HG03066 (cell line): ENCODE data around the gene SNX32.

Experiments
- ATAC-seq: cut with Tn5 transposase; IDR thresholded peaks from one replicate; pipeline ENCODE4 v1.9.1; 2021; ENCODE audit warnings: low read depth; ENCODE audit not compliant: unreplicated experiment

Gene SNX32

DNA sequence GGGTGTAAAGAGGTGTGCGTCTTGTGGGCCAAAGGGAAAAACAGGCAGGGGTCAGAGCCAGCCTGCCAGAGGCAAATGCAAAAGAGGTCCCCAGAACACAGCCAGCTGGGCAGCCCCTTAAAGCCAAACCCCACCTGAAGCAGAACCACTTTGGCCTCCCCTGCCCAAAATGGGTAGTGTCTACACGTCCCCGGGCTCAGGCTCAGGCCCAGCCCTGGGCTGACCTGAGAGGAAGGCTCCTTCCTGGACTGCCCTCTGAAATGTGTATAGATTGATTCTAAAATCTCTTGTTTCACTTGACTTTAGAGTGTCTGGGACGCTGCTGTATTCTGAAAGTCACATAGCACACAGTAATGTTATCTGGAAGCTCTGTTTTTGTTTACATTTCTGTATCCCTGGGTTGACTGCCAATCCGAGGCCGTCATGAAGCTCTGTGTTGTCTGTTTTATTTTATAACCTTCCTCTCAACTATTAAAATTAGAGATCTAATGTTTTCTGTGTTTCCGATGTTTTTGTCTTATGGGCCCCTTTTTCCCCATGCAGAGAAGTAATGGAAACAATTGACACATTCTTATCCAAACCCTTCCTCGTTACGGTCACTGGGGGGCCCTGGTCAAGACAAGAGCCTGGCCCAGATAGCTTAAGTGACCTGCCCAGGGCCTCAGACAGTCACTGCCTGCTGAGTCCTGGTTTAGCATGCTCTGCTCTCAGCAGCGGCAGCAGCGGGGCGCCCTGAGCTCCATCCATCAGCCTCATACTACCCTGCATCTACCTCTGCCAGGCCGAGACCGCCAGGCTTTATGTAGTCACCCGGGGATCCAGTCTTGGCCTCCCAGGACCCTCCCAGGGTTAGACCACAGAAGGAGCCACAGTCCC lies 36.8 kb upstream of the SNX32 start:
- no peak for ATAC-seq

DNA sequence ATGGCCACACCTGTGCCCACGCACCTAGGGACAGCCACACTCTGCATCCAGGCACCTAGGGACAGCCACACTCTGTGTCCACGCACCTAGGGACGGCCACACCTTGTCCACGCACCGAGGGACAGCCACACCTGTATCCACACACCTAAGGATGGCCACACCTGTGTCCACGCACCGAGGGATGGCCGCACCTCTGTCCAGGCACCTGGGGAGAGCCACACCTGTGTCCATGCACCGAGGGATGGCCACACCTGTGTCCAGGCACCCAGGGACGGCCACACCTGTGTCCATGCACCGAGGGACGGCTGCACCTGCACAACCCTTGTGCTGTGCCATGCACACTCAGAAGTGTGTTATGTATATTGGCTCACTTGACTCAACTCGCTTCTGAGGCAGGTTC lies 36.1 kb upstream of the SNX32 start:
- ATAC-seq: no peak

DNA sequence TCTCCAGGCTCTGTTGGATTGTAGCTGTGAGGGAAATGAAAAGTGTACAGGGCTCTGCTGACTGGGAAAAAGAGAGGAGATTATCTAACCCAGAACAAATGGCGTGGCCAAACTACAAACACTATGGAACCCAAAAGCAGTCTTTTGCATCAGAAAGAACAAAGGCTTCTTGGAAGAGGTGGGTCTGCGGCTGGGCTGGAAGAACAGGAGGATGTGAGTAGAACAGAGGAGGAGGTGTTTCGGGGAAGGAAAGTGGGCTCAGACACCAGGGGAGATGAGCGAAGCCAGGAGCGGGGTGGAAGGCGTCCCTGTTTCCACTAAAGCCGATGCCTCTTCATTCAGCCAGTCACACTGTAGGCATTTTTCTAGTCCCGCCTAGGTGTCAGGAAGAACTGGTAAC lies 34.9 kb upstream of the SNX32 start:
- ATAC-seq: no peak

DNA sequence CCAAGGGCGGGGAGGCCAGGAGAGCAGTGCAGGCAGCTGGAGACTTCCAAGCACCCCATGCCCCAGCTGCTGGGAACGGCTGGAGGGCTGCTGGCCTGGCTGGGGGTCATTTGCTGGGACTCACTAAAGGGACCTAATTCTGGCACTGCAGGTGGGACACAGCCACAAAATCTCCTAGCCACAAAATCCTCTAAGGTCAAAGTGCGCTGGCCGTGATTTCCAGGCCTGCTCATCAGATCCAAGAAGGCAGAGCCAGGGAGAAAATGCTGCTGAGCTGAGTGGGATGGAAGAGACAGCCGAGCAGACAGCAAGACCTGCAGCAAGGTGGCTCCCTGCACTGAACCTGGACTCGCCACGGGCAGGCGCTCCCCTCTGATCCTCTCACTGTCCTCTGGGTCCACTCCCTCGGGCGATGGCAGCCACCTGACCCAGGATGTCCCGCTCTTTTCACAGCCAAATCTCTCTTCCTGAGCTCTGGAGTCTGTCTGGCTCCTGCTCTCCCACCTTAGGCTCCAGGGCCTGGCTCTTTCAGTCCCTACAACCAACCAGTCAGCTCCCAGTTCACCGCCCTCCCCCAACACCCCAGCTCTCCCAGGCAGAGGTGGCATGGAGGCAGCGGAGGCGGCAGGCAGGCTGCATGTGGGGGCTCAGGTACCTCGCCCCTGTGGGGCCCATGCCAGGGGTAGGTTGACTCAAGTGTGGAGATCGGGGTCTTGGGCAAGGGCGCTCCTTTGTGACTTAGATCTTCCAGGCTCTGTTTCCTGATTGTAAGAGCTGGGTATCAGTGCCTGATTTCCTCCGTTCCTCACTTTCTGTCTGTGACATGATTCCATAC lies 32.4 kb upstream of the SNX32 start:
- no peak for ATAC-seq

DNA sequence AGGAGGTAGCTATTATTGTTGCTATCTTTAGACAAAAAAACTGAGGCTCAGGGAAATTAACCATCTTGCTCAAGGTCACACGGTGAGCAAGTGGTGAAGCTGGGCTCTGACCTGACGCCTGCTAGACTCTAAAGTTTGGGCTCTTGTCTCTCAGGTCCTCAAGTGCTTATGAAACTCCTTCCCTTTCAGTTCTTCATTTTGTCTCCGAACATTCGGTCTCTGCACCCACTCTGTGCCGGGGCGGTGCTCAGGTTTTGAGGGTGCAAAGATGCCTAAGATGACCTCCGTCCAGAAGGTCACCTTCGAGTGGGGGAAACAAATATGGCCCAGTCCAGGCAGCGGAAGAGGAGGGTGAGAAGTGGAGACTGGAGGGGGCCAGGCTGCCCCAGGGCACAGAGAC lies 30.9 kb upstream of the SNX32 start:
- ATAC-seq: peak; percentile 91

DNA sequence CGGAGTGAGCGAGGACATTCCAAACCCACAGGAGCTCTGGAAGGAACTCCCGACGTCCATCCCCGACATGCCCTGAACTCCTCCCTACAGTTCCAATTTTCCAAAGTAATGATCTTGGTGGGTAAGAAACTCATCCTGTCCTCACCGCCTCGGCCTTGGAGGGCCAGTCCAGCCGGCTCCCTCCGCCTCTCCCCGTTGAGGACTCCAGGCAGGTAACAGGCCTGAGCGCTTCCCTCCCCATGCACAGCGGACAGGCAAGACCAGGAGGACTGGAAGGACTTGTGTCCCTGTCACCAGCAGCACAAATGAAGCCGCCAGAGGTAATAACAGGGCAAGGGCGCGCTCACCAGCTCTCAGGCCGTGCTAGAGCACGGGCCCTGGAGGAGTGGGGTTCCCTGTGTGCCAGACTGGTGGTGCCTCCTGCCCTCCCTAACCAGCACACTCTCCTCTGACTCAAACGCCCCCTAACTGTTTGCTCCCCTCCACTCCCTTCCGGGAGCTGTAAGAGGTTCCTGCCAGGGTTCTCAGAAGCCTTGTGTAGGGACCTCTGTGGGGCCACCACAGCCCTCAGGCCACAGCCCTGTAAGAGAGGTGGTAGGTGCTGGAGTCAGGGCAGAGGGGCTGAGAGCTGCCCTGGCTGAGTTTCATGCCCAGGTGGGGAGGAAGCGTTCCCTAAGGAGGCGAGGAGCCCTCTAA lies 29.8 kb upstream of the SNX32 start:
- ATAC-seq: no peak

DNA sequence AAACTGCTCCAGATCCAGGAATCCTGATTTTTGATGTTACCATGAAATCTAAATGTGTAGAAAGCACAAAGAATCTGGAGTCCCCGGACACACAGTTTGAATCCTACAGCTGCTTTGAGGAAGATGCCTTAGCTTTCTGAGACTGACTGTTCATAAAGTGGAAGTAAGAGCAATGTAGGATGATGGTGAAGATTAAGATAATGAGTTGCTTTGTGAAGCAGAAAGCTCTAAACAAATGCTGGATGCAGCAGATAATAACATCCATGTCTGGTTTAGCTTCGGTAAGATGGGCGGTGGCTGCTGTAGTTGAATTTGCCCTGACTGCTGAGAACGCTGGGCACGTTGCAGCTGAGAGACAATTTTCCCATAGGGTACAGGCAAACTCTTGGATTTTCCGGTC lies 26.8 kb upstream of the SNX32 start:
- ATAC-seq: no peak

DNA sequence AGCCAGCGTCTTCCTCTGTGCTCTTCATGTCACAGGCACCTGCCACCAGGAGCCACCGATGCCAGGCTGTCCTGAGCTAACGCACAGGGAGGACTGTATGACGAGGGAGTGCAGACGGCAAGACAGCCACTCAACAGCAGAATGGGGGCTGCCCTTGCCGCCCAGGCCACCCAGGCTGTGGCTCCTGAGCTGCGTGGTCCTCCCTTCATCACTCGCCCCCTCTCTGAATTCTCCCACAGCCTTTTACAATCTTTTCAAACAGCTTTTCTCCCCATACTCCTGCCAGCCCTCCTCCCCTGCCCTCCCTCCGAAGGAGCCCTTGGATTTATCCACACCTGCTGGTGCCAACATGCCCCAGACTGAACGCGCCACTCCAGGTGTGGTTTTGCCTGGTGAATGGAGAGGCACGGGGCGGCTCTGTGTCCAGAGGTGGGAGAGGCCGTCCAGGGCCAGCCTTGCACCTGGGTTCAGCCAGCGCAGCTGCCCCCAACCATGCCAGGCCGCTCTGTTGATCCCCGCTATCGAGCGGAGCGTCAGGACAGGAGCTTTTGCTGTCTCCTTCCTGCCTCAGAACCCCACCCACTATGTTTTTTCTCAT lies 24.9 kb upstream of the SNX32 start:
- ATAC-seq: no peak

DNA sequence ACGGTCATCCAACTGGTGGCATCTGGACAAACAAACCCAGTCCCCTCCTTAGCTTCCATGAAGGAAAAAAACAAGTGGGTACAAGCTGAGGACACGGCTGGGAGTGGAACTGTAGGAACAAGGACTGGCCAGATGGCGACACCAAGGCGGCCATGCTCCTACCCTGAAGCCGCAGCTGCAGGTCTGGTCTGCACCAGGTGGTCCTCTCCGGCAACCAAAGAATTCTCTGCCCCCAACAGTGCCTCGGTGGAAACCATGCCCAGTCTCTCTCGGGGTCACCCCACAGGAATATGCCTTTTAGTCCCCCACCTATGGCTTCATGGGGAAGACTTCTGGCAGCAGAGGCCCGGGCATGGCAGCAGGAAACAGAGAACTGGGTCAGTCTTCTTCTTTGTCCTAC lies 24.3 kb upstream of the SNX32 start:
- no peak for ATAC-seq

DNA sequence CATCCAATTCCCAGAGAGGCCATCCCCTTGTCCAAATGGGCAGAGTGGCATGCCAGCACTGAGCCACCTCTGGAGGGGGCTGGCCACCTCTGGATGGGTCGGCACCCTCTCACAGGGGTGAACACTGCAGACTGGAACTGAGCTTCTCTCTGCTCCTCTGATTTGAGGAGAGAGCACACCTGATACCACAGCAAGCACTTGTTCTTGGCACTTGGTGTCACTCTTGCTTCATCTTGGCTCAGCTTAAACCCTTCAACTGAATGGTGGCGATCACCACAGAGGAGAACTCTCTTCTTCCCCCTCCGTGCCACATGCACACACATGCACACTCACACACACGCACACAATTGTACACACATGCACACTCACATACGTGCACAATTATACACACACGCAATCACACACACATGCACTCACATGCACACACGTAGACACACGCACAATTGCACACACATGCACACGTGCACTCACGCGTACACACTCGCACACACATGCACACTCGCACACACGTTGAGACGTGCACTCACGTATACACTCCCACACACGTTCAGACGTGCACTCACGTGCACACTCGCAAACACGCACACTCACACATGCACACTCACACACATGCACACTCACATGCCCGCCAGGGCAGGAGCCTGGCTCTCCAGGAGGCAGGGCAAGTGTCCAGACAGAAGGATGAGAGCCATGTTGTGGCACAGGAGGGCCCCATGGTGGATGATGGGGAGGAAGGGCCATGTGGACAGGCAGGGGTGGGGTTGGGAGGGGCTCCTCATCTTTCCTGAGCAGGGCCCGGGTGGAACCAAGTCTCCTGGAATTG lies 23.5 kb upstream of the SNX32 start:
- no peak for ATAC-seq

DNA sequence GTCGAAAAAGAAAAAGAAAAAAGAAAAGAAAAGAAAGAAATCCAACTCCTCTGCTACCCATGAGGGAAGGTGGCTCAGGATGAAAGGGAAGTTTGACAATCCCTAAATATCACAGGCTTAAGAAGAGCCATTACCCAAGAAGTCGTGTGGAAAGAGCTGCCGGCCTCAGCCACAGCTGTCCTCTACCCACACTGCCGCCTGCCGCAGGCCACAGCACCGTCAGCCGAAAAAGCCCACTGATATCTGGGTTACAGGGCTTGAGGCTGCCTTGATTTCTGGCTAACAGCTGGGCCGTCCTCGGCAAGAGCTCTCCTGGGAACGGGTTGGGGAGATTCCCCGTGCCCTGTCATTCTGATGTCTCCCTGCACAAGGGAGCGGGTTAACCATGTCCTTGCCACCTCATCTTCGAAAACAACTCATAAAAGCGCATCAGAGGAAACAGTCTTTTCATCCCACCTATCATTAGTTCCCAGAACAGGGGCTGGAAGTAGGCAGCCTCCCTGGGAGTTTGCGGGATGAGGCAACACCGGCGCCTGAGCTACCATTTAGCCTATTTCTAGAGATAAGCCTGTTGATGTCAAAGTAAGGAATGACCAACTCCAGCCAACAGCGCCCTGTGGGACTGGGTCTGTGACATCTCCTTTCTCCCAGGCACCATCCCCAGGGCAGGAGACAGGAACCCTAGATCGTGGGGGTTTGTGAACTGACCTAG lies 21.8 kb upstream of the SNX32 start:
- ATAC-seq: no peak

DNA sequence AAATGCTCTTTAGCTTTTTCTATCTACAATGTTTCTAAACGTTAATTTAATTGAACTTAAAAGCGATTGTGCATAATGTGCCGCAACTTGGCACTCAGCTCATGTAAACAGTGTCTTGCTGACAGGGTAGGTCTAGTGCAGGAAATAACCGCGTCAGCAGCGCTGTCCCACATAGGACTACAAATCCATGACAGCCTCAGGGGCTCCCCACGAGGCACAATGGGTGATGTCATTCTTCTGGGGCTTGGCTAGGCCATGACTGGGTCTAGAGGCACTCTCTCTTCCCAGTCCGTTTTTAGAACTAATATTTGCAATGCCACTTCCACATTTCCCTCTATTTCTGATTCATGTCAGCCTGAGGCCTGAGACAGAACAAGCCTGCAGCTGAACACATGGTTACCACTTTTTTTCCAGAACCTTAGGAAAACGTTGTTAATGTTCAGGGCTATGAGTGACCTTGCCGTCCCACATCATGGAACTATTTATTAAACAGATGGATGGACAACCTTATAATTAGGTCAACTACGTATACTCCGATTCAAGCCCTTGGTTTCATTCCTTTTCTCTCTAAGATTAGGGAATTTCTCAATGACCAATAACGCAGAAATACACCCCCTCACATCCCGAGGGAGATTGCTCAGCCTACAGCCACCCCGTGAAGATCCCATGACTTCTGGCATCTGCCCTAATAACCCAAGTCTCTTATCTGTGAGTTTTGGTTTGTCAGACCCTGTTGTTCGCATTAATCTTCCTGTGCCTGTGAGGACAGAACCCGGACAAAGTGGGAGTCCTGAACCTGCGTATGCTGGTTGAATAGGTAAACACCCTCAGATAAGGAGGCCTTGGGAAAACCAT lies 19.4 kb upstream of the SNX32 start:
- ATAC-seq: no peak

DNA sequence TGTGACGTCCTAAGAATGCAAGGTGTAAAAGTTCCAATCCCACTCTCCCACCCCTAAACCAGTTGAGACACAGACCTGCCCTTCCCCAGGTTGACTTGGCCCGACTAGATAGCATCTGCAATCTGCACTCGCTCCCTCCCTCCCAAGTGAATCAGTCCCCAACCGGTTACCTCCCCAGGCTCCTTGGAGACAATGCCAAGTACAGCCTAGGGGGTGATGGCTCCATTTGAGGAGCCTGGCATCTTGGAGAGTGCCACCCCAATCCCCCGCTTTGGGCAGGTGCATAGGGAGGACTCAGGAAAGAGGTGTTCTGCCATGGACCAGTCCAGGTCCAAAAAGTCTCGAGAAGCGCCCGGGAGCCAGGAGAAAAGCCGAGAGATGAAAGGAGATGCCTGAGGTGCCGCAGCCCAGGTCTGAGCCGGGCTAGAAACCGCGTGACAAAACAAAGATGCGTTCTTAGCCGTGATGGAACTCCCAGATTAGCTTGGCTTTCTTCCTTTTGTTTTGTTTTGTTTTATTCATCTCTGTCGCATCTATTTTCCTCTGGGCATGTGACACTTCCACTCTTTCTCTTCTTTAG lies 18.7 kb upstream of the SNX32 start:
- ATAC-seq: no peak

DNA sequence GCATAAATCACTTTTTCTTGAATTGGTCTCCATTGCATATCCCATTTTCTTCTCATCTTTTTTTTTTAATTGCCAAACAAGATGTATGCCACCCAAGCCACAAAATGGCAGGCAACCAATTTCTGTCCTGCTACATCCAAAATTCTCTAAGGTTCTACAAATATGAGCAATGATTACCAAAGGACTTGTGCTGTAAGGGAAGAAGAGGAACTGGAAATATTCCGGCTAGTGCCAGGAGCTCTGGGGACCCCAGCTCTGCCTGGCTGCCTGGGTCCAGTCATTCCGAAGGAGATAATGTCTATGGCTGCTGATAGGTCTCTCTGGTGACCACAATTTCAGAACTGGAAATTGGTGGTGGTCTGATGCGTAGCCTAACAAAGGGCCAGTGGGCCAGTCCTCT lies 17.1 kb upstream of the SNX32 start:
- ATAC-seq: no peak

DNA sequence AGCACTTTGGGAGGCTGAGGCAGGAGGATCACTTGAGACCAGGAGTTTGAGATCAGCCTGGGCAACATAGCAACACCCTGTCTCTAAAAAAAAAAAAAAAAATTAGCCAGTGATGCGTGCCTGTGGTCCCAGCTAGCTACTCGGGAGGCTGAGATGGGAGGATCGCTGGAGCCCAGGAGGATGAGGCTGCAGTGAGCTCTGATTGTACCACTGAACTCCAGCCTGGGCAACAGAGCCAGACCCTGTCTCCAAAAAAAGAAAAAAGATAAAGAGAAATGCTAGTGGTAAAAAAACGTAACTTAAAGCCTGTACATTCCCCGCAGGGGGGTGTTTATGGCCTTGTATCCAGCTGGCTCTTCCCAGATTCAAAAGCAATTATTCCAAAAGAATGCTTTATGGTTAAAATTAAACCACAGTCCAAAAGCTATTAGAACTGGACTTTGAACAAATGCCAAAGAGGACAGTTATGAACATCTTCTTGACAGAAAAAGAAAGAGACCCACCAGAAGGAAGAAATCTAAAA lies 16.4 kb upstream of the SNX32 start:
- no peak for ATAC-seq

DNA sequence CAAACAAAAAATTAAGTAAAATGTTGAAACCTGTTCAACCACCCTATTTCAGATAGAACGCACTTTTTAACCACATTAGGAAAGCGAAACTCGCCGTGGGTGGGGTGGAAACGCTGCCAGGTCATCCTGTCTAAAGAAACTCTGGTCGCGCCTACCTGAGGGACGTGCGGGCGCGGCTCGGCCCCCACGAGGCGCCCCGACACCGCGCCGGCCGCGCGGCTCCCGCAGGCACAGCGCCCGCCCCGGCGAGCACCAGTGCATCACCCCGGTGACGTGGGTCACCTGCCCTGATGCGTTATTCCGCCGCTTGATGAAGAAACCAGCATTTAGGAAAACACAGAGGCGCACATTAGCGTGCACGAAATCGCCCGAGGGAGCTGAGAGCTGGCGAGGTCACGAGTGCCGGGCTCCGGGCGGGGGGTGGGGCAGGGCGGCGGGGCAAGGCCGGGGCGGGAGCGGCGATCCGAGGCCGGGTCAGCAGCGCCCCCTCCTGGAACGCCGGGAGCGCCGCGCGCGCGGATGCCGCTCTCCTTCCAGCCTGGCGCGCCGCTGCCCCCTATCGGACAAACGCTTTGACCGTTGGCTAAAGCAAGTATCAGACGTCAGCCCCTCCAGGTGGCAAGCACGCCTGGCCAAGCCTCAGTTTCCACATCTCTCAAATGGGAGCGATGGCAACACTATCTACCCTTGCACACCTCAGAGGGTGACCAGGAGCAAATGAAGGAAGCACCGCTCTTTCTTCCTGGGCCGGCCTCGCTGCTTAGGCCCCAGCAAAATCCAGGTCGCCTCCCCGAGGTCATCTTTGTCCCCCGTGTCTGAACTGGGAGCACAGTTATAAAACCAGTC lies 15.7 kb upstream of the SNX32 start:
- peak; percentile 78 for ATAC-seq

DNA sequence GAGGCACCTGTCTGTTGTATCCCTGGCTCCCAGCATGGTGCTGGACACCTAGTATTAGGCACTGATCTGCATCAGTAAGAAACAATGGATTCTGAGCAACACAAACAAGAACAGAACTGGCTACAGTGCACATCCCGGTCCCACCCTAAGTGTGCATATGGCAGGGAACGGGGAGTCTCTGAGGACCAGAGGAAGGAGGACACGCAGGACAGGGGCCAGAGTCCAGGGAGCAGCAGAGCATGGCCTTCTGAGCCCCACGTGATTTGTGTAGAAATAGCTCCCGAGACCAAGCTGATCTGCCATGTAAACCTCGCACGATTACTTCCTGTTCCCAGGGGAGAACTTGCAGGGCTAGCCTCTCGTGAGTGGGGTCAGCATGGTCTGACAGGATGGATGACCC lies 12.7 kb upstream of the SNX32 start:
- no peak for ATAC-seq
